NCI-H69 (cell line): ENCODE measurements around the gene UBE2E2.

ENCODE experiments used
- DNase-seq: peaks from one replicate; lab custom pipeline; 2025; lab: John Stamatoyannopoulos, UW

Gene UBE2E2

GRCh38 chr3:23277688-23278087 lies 74.6 kb downstream of the UBE2E2 start:
- no peak for DNase-seq

DNA sequence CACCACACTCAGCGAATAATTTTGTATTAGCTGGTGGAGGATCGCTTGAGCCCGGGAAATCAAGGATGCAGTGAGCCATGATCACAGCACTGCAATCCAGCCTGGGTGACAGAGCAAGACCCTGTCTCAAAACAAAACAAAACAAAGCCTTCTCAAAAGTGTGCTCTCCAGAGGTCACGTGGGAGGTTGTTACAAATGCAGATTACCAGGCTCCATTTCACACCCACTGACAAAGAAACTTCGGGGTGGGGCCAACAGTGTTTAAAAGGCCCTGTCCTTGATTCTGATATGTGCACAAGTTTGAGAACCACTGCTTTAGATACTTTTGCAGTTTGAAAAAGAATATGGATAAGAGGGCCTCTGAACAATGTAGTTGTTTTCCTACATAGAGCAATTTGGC lies 80.5 kb downstream of the UBE2E2 start:
- DNase-seq, result no peak

DNA sequence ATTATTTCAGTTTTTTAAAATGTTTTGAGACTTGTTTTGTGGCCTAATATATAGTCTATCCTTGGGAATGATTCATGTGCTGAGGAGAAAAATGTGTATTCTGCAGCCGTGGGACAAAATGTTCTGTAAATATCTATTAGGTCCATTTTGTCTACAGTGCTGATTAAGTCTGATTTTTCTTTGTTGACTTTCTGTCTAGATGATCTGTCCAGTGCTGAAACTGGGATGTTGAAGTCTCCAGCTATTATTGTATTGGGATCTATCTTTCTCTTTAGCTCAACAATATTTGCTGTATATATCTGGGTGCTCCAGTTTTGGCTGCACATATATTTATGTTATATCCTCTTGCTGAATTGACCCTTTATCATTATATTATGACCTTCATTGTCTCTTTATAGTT lies 85.2 kb downstream of the UBE2E2 start:
- DNase-seq, result no peak

DNA sequence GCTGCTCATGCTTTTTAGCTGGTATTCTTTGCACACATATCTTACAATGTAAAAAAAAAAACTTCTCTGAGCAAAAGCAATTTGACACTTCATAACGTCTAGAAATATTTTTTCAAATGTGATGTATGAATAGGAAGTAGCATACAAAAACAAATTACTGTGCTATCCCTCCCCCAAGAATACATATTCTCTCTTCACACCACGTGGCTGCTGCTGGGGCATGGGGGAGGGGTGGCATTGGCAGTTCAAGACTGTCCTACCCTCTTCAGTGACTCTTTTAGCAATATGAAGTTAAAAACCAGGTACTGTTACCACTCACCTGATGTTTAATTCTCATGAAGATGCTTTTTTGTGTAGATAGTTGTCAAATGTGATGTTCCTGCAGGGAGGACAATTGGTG lies 85.6 kb downstream of the UBE2E2 start:
- no peak for DNase-seq

- no peak for DNase-seq
Observed at GRCh38 chr3:23292432-23292831, 89.3 kb downstream of the UBE2E2 start.

DNA sequence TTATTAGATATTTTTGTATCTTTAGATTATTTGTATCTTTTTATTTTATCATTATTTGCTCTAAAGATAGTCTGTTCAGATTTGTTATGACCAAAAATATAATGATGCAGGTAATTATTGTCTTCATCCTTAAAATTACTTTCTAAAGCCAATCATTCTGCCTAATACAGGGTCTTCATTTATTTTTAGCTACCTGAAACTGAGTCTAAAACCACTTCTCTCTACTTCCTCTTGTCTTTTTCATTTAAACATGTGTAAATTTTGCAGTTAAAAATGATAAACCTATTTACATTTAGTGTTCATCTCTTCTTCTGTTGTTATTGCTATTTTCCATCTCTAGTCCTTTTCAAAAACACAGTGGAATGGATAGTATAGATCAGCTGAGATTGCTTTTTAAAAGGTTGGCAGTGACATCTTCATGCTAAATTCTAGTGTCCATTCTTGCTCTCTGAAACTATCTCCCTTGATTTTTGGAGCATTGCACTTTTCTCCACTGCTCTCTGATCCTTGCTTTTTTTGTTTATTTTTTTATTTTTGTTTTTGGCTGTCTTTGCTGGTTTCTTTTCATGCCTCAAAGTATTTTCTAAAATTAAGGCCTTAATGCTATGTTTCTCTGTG lies 91.8 kb downstream of the UBE2E2 start:
- no peak for DNase-seq

GRCh38 chr3:23301819-23302218 lies 98.7 kb downstream of the UBE2E2 start:
- DNase-seq, result no peak

DNA sequence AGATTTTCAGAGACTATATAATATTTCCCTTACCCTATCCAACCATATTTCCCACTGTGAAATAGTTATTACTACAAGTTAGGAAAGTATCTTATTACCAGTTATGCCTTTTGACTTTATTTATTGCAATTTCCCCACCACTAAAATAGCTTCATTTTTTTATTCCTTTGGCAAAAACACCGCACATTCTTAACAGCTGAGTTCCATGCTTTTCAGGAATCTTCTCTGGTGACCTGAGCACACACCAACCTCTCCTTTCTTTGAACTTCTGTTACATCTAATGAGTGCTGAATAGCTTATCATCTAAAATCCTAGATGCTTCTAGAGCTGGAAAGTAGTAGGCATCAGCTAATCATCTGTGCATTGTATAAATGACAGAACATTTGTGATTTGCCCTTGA lies 99.1 kb downstream of the UBE2E2 start:
- DNase-seq, result no peak

DNA sequence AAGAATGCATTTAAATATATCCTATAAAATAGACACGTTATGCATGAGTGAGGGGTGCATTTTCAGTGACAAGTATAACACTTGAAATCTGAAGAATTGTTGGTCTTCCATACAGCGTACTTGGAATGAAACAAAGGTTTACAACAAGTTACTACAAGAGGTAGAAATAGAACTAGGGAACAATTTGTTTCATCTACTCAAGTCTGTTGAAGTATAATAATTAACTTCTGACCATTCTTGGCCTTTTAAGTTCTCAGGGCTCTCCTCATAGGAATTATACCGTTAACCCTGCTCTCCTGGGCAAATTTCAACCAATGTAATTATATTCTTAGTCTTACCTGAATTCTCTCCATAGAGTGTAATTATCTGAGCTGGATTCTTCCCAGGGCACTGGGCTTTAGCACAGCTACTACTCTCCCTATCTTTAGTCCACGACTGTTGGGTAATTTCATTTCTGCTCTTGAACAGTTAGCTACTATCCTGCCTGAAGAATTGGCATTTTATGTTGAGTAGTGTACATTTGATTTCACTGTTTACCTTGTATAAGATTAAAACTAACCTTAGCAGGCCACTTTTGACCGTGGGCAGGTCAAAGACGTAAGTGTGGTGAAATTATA lies 100.6 kb downstream of the UBE2E2 start:
- no peak for DNase-seq

DNA sequence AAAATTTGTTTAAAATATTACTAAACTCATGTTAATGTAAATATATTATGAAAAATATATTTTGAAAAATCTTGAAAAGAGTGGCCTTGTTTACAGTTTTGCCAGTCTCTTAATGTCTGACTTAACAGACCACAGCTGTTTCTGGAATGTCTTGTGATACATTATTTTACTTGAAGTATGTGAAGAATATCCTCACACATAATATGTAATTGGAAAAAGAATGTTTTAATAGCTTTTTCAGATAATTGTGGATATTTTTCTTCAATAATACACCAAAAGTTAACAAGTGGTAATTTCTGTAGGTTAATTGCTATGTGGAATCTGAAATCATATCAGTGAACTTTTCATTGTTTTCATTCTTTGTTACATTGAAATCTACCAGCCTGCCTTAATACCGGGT lies 101.3 kb downstream of the UBE2E2 start:
- DNase-seq, result no peak

DNA sequence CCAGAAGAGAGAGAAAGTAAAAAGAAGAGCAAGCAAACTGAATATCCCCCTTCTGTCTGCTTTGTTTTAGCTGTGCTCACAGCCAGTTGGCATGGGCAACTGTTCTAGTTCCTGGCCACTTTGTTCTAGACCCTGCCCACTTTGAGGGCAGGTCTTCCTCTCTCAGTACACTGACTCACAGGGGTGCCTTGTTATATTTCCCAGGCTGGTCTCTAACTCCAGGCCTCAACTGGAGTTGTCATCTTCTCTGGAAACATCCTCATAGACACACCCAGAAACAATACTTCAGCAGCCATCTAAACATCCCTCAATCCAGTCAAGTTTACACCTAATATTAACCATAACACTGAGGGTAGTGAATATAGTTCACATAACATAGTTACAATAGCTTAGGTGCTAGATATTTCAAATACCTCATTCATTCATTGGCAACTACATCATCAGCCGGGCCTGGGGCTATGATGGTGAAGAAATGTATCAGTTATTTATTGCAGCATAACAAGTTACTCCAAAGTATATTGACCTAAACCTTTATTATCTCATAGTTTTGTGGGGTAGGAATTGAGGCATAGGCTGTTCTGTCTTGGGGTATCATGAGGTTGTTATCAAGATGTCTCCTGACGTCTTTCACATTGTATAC lies 106.0 kb downstream of the UBE2E2 start:
- no peak for DNase-seq

GRCh38 chr3:23312866-23313265 lies 109.7 kb downstream of the UBE2E2 start:
- DNase-seq, result no peak

DNA sequence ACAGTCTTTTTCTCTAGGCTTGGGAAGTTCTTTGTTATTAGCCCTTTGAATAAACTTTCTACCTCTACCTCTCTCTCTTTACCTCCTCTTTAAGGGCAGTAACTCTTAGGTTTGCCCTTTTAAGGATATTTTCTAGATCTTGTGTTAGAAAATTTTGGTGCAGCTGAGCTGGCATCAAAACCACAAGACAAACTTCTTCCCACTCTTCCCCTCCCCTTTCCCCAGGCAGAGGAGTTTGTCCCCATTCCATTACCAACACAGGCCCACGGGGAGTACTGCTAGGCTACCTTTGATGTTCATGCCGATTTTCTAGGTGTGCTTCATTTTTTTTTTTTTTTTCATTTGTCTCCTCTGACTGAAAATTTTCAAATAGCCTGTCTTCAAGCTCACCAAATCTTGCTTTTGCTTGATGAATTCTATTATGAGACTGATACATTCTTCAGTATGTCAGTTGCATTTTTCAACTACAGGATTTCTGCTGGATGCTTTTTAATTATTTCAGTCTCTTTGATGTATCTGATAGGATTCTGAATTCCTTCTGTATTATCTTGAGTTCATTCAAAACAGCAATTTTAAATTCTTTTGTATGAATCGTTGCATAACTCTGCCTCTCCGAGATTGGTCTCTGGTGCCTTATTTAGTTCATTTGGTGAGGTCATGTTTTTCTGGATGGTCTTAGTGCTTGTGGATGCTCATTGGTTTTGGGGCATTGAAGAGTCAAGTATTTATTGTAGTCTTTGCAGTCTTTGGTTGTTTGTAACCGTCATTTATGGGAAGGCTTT lies 112.0 kb downstream of the UBE2E2 start:
- DNase-seq, result no peak

DNA sequence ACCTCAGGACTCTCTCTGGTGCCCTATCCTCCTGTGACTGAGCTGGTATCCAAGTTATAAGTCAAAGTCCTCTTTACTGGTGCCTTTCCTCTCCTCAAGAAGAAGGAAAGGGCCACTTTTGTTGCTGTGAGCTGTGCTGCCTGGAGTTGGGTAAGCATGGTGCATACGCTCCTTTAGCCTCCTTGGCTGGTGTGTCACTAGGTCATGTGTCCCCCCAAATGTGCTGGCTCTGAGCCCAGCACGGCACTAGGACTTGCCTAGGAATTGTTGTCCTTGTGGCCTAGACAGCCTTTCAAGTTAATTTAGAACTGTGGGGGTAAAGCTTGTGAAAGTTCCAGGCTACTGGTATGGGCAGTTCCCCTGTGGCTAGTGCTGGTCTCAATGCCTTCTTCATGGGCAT lies 113.8 kb downstream of the UBE2E2 start:
- no peak for DNase-seq

DNA sequence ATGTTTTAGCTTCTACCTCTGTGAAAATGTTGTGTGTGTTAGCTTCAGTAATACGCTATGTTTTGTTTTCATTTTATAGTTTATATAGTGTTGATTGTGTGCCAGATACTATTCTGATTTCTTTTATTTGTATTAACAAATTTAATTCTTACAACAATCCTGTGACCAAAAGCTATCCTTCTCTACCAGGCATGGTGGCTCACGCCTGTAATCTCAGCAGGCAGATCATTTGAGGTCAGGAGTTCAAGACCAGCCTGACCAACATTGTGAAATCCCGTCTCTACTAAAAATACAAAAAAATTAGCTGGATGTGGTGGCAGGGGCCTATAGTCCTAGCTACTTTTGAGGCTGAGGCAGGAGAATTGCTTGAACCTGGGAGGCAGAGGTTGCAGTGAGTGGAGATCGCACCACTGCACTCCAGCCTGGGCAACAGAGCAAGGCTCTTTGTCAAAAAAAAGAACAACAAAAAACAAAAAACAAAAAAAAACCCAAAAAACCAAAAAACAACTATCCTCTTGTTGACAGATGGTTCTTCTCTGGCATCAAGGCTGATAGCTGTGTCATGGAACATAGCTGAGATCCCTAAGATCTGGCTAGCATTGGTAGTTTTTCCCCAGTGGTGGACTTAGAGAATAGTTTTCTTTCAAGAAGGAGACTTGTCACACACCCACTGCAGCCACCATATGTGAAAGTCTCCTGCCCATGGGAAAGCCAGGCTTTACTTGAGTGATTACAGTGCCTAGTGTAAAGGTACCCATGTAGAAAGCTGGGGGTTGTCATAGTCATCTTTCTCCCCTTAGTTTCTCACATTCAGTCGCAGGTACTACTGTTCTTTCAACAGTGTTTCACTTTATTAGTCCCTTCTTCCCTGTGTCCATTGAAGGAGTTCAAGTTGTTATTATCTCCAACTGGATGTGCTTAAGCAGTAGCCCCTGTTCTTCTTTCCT lies 116.5 kb downstream of the UBE2E2 start:
- DNase-seq, result no peak

DNA sequence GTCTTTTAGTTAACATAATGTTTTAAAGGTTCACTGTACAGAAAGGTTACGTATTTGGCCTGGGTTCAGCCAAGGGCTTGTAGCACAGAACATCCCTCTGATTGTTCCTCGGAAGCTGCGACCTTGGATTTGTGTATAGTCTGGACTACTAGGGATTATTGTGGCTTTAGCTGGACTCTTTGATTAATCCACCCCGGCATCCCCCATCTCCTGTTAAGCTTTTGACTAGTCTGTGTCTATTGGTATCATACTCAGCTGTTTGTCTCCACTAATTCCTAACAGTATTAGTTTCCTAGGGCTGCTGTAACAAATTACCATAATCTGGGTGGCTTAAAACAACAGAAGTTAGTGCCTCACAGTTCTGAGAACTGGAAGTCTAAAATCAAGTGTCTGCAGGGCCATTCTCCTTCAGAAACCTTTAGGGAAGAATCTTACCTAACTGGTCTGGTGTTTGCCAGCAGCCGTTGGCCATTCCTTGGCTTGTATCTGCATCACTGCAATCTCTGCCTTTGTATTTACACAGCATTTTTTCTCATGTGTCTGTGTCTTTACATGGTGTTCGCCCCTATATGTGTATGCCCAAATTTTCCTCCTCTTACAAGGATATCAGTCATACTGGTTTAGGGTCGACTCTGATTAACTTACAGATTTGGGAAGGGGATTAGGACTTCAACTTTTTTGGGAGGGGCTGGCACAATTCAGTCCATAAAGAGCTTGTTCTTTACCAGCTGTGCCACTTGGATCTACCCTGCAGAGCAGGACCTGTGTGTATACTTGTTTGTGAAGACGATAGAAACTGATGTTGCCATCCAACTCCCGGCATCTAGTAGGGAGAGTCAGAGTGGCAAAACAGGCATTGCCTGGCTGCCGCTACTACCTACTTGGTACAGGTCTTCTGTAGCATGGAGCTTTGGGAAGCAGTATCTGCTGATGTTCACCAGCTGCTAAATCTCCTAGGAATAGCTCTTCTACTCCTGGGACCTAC lies 117.8 kb downstream of the UBE2E2 start:
- DNase-seq, result no peak

DNA sequence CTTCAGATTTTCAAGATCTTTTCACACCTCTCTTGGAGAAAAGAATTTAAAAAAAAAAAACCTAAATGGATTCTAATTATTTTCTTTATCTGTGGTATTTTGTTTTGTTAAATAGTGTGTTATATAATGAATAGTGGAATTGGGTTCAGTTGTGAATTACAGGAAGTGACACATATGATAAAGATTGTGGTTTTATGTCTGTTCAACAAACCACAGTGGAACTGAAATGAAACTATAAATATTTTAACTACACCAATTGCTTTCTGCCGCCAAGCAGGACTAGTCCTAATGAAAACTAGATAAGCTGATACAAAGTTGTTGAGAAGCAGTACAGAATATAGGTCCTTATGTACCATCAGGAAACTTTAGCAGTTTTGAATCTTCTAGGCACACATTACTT lies 121.6 kb downstream of the UBE2E2 start:
- DNase-seq, result no peak

- no peak for DNase-seq
Observed at GRCh38 chr3:23325466-23326065, 122.4 kb downstream of the UBE2E2 start.

DNA sequence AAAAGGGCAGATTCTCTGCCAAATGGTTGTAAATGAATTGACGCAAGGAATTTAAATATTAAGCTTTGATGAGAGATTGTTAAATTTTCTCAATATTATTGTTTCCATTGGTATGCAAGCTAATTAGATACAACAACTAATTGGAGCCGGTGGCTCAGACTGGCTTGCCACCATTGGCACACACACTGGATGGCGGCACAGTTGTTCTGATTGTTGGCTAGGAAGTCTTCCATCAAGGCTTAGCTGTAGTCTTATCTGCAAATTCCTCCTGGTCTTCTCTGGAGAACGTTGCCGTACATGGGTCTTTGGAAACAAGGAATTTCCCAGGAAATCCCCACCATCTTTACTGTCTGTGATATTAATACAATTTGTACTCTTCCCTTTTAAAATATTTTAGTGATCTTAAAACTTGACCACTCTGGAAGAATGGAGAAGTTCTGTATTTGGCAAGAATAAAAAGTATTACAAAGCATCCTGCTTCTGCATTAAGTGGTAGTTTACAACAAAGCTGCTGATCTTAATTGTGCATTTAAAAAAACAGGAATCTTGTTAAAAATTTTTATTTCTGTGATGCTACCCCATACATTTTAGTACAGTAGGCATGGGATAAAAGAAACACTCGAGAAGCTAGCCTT lies 126.5 kb downstream of the UBE2E2 start:
- DNase-seq, result no peak

DNA sequence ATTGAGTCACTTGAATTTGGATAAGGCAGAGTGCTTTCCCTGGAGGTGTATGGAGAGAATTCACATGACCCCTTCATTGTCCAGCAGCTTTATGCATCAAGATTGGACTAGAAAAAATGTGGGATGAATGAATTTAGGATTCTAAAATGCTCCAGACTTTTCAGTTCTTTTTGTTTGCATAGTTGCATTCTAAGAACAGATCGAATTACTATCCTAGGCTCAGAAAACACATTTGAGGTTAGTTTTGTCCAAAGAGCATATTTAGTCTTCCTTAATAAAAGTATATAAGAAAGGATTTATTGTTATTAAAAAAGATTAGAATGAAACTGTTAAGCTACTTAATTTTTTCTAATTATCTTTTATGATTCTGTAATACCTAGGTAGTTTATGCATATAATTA lies 127.4 kb downstream of the UBE2E2 start:
- DNase-seq, result no peak
